ENCODE measurements around the gene FYCO1.

FYCO1 gene

GRCh38 chr3:45912435-45912834 is 83.2 kb downstream of the FYCO1 start:
- no peak for DNase-seq

DNA sequence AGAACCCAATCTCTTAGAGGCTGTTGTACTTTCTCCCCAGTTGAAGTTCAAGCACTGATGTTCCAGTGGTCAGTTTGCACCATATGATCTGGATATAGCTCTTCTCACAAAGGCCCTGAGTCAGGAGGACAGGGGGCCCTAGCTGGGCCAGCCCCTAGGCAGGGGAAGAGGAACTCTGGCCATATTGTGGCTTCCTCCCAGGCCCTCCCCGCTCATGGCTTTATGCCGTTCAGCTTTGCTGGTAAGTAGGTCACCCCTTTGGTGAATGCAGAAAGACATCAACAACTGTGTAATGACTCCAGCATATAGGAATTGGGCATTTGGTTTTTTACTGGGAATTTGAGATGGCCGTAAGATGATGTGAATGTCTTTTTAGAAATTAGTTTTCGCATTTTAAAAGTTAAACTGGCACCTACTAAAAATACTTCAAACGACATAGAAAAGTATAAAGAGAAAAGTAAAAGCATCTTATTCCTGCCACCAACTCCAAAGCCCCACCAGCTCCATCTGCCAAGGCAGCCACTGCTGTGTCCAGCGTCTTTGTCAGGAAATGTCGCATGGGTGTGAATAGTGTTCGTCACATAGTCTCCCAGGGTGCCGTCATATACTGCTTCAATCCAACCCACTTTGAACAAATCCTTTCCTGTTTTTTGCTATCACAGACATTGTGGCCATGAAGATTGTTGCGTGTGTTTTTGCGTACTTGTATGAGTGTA is 84.0 kb downstream of the FYCO1 start:
- peak; percentile 16 for DNase-seq

GRCh38 chr3:45910892-45911291 is 84.7 kb downstream of the FYCO1 start:
- no peak for DNase-seq

DNA sequence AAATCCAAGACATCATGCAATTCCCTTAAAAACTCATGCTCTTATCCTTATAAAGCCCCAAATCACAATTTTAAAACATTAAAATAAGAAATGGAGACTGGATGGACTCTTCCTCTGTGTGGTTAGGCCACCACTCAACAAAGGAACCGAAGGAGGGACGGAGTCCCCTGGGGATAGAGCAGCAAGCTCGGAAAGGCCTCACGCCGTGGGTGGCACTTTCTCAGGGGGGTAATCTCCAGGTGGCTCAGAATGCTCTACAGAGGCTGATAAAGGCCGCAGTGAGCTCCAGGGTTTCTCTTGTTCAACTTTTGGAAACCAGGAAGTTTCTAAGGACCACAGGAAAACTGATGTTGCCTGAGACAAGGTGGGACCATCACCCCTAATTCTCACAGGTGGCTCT is 86.1 kb downstream of the FYCO1 start:
- DNase-seq = no peak

GRCh38 chr3:45908761-45909160 is 86.9 kb downstream of the FYCO1 start:
- DNase-seq = no peak

GRCh38 chr3:45907769-45908705 is 87.6 kb downstream of the FYCO1 start:
- peak; percentile 43 for DNase-seq

DNA sequence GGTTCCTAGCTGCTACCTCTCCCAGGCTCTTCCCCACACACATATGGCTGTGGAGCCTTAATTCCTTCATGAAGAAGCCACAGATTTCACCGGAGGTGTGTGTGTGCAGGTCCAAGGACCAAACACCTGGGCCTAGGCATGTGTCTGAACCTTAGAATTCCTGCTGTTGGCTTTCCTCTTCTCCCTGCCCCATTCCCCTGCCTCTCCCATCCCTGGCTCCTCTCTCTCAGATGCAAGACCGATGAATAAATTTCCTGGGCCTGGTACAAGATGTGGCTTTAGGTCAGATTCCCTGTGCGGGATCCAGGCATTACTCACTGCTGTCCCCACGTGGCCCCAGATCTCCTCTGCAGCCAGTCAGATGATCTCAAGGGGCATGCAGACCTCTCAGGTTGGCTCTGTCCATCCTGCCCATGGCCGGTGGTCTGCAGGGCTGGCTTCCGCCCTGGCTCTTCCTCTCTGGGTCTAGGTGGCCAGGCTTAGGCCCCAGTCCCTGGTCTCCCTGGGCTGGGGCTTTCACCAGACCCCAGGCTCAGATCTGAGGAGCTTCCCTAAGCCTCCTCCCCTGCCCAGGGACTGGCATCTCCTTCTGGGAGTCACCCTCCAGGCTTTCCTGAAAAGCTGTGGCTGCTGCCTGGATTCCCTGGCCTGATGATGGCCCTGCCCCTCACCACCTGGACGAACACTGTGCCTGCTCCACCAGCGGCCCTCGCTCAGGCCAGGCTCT is 88.8 kb downstream of the FYCO1 start:
- DNase-seq = no peak

GRCh38 chr3:45905755-45906154 is 89.9 kb downstream of the FYCO1 start:
- no peak for DNase-seq

- DNase-seq = no peak
Observed at GRCh38 chr3:45904931-45905330, 90.7 kb downstream of the FYCO1 start.

DNA sequence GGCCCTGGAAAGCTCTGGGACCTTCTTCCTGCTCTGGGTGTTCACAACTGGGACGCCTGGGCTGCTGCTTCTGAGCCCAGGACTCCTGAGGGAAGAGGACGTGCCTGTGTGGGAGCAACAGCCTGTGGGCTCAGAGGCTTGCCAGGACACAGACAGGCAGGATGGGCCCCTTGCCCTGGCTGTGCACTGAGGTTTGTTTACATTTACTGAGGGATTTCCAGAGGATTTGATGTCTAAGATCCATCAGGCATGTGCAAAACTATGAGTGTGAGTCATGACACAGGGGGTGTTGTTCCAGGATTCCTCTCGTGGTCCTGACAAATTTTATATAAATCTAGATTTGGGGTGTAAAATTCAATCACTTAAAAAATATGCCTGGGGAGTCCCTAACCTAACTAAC is 98.7 kb downstream of the FYCO1 start:
- no peak for DNase-seq

DNA sequence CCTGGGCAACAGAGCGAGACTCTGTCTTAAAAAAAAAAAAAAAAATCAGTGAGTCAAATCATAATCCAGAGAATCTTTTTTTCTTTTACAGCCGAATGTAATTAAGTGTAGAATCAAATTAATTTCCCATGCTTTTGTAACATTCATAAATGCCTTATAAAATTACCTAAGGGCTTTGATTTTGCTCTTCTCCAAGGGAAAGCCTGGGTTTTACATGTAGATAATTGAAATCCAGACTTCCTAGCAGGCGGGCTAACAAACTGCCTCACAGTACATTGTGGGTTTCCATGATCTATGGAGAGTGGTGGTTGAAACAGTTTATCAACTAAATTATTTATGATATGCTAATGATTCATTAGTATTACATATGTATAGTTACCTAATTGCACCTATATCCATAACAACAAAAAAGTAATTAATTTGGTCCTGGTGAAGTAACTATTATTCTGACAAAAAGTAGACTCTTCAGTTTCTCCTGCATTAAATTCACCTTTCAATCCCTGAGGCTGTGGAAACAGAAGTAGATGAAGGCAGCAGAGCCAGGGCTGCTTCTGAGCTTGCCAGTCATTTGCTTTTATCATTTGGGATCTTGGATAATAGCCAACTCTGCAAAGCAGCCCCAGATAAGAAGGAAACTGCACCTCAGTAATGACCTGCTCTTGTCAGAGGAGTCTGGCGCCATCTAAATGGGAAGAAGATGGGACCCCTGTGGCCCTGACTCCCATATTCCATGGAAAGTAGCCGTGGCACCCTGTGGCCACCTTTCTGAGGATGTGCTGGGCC is 99.7 kb downstream of the FYCO1 start:
- no peak for DNase-seq

- no peak for DNase-seq
Observed at GRCh38 chr3:45894015-45894414, 101.6 kb downstream of the FYCO1 start.

- DNase-seq = no peak
Observed at GRCh38 chr3:45892161-45892560, 103.5 kb downstream of the FYCO1 start.

DNA sequence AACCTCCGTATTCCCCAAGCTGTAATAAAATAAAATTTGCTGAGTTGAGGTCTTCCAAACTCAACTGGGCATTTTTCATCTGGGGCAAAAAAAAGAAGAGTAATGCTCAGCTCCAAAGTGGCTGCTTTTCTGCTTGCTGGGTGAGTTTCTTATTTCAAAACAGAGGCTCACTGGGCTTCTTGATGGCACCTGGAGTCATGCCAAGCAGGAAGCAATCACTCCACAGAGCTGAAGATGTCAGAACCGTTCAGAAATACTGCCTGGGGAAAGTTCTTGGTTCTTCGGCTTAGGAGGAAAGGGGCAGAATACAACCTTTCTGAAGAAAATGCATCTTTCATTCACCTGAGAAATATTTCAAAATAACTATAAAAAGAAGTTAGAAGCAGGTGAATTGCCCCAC is 105.2 kb downstream of the FYCO1 start:
- DNase-seq = no peak

- DNase-seq = no peak
Observed at GRCh38 chr3:45889337-45889736, 106.3 kb downstream of the FYCO1 start.

GRCh38 chr3:45887759-45888511 is 107.7 kb downstream of the FYCO1 start:
- DNase-seq = no peak

DNA sequence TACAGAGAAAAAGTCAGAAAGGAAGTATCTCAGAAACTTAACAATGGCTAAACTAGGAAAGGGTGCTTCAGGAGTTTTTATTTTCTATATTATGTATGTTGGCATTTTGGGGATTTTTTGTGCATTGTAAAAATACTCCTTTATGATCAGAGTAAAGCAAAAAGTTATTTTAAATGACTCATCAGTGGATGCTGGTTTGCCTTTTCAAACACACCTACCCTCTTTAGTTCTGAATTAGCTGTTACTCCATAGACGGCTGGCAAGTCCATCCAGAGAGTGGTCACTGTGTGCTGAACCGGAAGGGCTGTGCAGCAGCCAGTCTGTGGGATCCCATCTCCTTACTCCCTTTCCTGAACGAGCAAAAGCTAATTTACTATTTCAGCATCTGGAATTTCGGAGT is 108.3 kb downstream of the FYCO1 start:
- DNase-seq = no peak

DNA sequence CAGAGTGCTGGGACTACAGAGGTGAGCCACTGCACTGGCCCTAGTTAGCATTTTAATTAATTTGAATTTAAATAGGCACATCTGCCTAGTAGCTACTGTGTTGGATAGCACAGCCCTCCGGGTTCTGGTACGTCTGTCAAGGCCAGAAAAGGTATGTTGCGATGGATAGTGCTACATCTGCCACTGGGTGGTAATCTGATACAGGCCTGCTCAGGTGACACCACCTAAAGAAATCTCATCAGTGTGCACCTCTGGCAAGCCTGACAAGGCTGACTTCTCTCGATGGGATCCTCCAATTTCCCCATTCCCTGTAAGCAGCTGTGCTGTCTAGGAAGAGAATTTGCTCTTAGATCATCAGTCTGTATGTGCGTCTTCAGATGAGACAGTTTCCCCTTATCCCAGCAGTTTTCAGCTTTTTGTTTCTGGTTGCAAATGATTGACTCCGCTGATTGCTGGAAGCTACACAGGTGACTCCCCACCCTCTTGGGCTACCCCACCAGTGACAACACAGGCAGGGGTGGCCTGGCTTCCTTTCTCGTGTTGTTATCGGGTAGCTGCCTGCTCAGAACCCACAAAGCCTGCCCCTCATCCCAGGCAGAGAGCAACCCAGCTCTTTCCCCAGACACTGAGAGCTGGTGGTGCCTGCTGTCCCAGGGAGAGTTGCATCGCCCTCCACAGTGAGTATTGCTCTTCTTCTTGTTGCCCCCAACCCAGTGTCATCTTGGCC is 109.5 kb downstream of the FYCO1 start, which contains the start of gene CCR9:
TSS of gene CCR9 (plus strand) at position 565 of the 727 bp plus-strand sequence. CDS start 8,391 bp downstream, outside the sequence.
- DNase-seq = peak; percentile 25

DNA sequence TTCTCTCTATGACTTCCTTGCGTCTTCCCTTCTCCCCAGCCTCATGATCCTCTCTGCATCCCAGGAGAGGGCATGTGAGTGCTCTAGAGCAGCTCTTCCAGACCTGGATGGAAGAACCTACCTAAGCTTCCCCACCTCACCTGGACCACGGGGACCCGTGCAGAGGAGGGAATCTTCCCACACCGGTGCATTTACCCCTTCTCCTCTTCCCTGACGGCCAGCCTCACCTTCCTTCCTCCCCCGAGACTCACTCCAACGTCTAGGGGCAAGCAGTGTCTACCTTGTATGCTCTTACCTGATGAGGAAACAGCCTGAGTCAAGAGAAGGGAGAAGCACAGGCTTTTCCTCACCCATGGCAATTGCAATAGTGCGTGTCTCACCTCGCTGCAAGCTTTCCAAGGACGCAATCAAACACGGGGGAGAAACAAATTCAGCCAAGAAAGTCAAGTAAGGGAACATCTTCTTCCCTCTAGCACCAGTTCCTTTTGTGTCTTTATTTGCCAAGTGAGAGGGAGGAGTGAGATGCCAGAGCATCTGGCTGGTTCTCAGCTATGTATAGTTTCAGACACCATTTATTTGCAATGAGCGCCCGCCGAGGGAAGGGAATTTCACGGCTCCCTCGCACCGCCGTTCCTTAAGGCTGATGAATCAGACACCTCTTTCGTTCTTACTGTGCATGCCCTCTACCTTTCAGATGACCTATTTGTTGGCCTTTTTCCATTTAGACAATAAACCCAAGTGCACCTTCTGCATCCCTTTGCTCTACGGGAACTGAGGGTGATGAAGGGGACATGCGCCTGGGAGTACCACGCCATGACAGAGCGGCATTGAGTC is 111.0 kb downstream of the FYCO1 start:
- DNase-seq = no peak

Measured in CD4-positive, alpha-beta T cell treated with Interleukin-10 for 1 hour (primary cell).